GM12878 (cell line): ENCODE results near the gene GINS2. TPM values are rescaled to one million over a fixed set of nuclear protein-coding genes. Genes with fewer than 3 reads are reported as not detected.

ENCODE experiments used
- ATAC-seq: fragments of 200-7000 bp; cut with Tn5 transposase; 3 replicates; pipeline ENCODE4 v1.9.1; 2020; ENCODE audit warnings: mild to moderate bottlenecking, moderate library complexity
- Bru-seq: library from RNA; stranded (reverse); fragments of 400-500 nt; gene quantifications from one replicate; lab custom pipeline; 2021; lab: Mats Ljungman, UMichigan
- BruChase-seq, 2 experiments: library from RNA; stranded (reverse); fragments of 400-500 nt; gene quantifications; one replicate each; lab custom pipeline; 2021; lab: Mats Ljungman, UMichigan
- BruUV-seq: library from RNA; stranded (reverse); fragments of 400-500 nt; replicated peaks from 2 replicates; lab custom pipeline; 2021; lab: Mats Ljungman, UMichigan
- CTCF ChIA-PET: fragments of 300-600 bp; sonication (Branson Sonifier 250); formaldehyde crosslinking; extraction: SDS; loops from one replicate; lab custom pipeline; 2021; ENCODE audit warnings: inconsistent platforms; lab: Yijun Ruan, JAX
- POLR2A ChIA-PET: fragments of 350-600 bp; formaldehyde crosslinking; extraction: SDS; loops from one replicate; lab custom pipeline; 2021; ENCODE audit warnings: inconsistent platforms; lab: Charles Lee
- RAD21 ChIA-PET: fragments of 300-600 bp; sonication (Branson Sonifier 250); formaldehyde crosslinking; loops from one replicate; lab custom pipeline; 2023; ENCODE audit warnings: antibody characterized with exemption; ENCODE audit not compliant: unreplicated experiment; lab: Charles Lee
- SMC1A ChIA-PET: fragments of 300-600 bp; sonication (Branson Sonifier 250); formaldehyde crosslinking; loops from one replicate; lab custom pipeline; 2023; ENCODE audit not compliant: unreplicated experiment, uncharacterized antibody; lab: Charles Lee
- DNase-seq: peaks from one replicate; pipeline ENCODE4 v3.0.0-alpha.2; 2011; ENCODE audit warnings: low read depth, low spot score
- FAIRE-seq: peaks from 3 replicates; lab custom pipeline; 2011; peaks lifted over from hg19 to GRCh38; lab: Jason Lieb, UNC
- H2AFZ ChIP-seq: 2 replicates; pipeline ENCODE4 v1.6.0; 2011; ENCODE audit warnings: low read depth, low read length, control low read depth; ENCODE audit not compliant: control insufficient read depth
- H3K27ac ChIP-seq: 2 replicates; pipeline ENCODE4 v1.5.1; 2011; ENCODE audit warnings: control low read depth; ENCODE audit not compliant: control insufficient read depth, insufficient read depth
- H3K27me3 ChIP-seq, 2 experiments: replicated peaks in 1 of 2; 2 replicates each; pipeline versions ENCODE4 v1.6.0 to v1.6.1; 2011; ENCODE audit warnings: low read length in 1 of 2; ENCODE audit not compliant: control insufficient read depth in 2 of 2, insufficient read depth in 2 of 2
- H3K36me3 ChIP-seq, 2 experiments: 2 replicates each; pipeline ENCODE4 v1.5.1; 2011; ENCODE audit warnings: low read length in 1 of 2; ENCODE audit not compliant: control insufficient read depth in 2 of 2, insufficient read depth in 2 of 2
- H3K4me1 ChIP-seq: 2 replicates; pipeline ENCODE4 v1.6.1; 2011; ENCODE audit warnings: mild to moderate bottlenecking, low read length, moderate library complexity, mixed read lengths; ENCODE audit not compliant: control insufficient read depth, insufficient read depth
- H3K4me2 ChIP-seq: 2 replicates; pipeline ENCODE4 v1.6.0; 2011; ENCODE audit warnings: control low read depth; ENCODE audit not compliant: control insufficient read depth, insufficient read depth
- H3K4me3 ChIP-seq: fragments of 200-600 bp; sonication (generic); 2 replicates; pipeline ENCODE4 v1.5.1; 2016
- H3K79me2 ChIP-seq: 2 replicates; pipeline ENCODE4 v1.6.0; 2011; ENCODE audit warnings: low read length; ENCODE audit not compliant: control insufficient read depth, insufficient read depth
- H3K9ac ChIP-seq: 2 replicates; pipeline ENCODE4 v1.8.0; 2011; ENCODE audit warnings: low read length, control low read depth, mixed read lengths; ENCODE audit not compliant: control insufficient read depth, insufficient read depth
- H3K9me3 ChIP-seq: replicated peaks from 3 replicates; pipeline ENCODE4 v1.5.1; 2011; ENCODE audit warnings: mild to moderate bottlenecking, low read length; ENCODE audit not compliant: control insufficient read depth, insufficient read depth
- H4K20me1 ChIP-seq: 2 replicates; pipeline ENCODE4 v1.6.0; 2011; ENCODE audit not compliant: control insufficient read depth, insufficient read depth
- CBX5 ChIP-seq: sonication (generic); IDR thresholded peaks from 2 replicates; pipeline ENCODE4 v1.6.1; 2016; ENCODE audit warnings: low read depth, moderate library complexity, mild to moderate bottlenecking, inconsistent platforms
- EZH2 ChIP-seq: IDR thresholded peaks from 2 replicates; pipeline ENCODE4 v1.6.1; 2012; ENCODE audit warnings: low read depth, mild to moderate bottlenecking, control low read depth, inconsistent platforms, low read length, borderline replicate concordance; ENCODE audit not compliant: control insufficient read depth
- IRF5 ChIP-seq: fragments of 450-650 bp; IDR thresholded peaks from 2 replicates; pipeline ENCODE4 v1.6.1; 2017; ENCODE audit warnings: borderline replicate concordance
- MAX ChIP-seq: IDR thresholded peaks from 2 replicates; pipeline ENCODE4 v1.6.1; 2012; ENCODE audit warnings: low read depth, low read length, improper control_type of control experiment
- NR2C2 ChIP-seq: IDR thresholded peaks from 2 replicates; pipeline ENCODE4 v1.6.1; 2011; ENCODE audit warnings: borderline replicate concordance, low read depth; ENCODE audit not compliant: control insufficient read depth, insufficient read length
- NR2F1 ChIP-seq: fragments of 450-650 bp; conservative IDR thresholded peaks from 2 replicates; pipeline ENCODE4 v1.6.1; 2017; ENCODE audit warnings: mild to moderate bottlenecking
- RCOR1 ChIP-seq: conservative IDR thresholded peaks from 2 replicates; pipeline ENCODE4 v1.6.1; 2012; ENCODE audit warnings: low read depth, low read length, improper control_type of control experiment
- SKIL ChIP-seq: fragments of 450-650 bp; IDR thresholded peaks from 2 replicates; pipeline ENCODE4 v1.6.1; 2017; ENCODE audit warnings: mild to moderate bottlenecking, low read depth, inconsistent platforms; ENCODE audit not compliant: poor library complexity, severe bottlenecking
- TCF12 ChIP-seq: IDR thresholded peaks from 2 replicates; pipeline ENCODE4 v1.6.1; 2011; ENCODE audit warnings: low read depth, mild to moderate bottlenecking, low read length
- YBX1 ChIP-seq: fragments of 450-650 bp; IDR thresholded peaks from 2 replicates; pipeline ENCODE4 v1.6.1; 2016; ENCODE audit warnings: antibody characterized with exemption
- ZNF24 ChIP-seq: fragments of 450-650 bp; IDR thresholded peaks from 2 replicates; pipeline ENCODE4 v1.6.1; 2017; ENCODE audit warnings: antibody characterized with exemption, mild to moderate bottlenecking
- ZSCAN29 ChIP-seq: fragments of 450-650 bp; IDR thresholded peaks from 2 replicates; pipeline ENCODE4 v1.6.1; 2017; ENCODE audit warnings: mild to moderate bottlenecking, moderate library complexity
- WGBS: methylation state at CpG from one replicate; pipeline ENCODE4 v1.1.6; 2016; ENCODE audit warnings: low lambda C conversion rate; ENCODE audit not compliant: insufficient replicate concordance, insufficient coverage; ENCODE audit errors: missing lambda C conversion rate; 5-methylcytosine and 5-hydroxymethylcytosine counted together
- in situ Hi-C: fragments of 300-500 bp; cut with MboI; formaldehyde crosslinking; loops from 9 replicates; pipeline ENCODE4 v1.14.3; 2018; ENCODE audit warnings: mixed read lengths
- intact Hi-C: fragments of 100-400 bp; cut with micrococcal nuclease; formaldehyde crosslinking; loops from one replicate; pipeline ENCODE4 v1.14.2; 2022; ENCODE audit not compliant: unreplicated experiment
- long read RNA-seq, 2 experiments: library from polyadenylated mRNA; unstranded; transcript quantifications; one replicate each; pipeline ENCODE4 v2.0.0, GENCODE V29; 2019 to 2020
- polyA minus RNA-seq, 3 experiments: library from RNA; depleted of rRNA, polyadenylated mRNA; stranded (reverse); fragments of >200 nt; gene quantifications; 2 replicates each; pipeline ENCODE4 v1.2.3, GENCODE V29; 2011
- polyA plus RNA-seq, 11 experiments: library from polyadenylated mRNA; depleted of rRNA in 4 of 11; unstranded in 6 of 11; stranded (reverse) in 5 of 11; fragments of >200 nt; fragmentation: Nextera tagmentation in 4 of 11; fragmentation: Illumina TruSeq in 1 of 11; extraction: Ambion mirVana in 4 of 11; extraction: Trizol in 1 of 11; gene quantifications; 1 replicate in 1 of 11; 2 replicates in 10 of 11; pipeline versions ENCODE4 v1.2.1 to v1.2.3, GENCODE V29; 2011 to 2016; ENCODE audit warnings: inconsistent platforms in 2 of 11, missing spikeins in 2 of 11, low read depth in 1 of 11
- total RNA-seq, 4 experiments: library from RNA; depleted of rRNA in 3 of 4; stranded (reverse); fragments of >200 nt in 3 of 4; fragmentation: Illumina TruSeq in 1 of 4; extraction: Trizol in 1 of 4; gene quantifications; 2 replicates each; pipeline versions ENCODE4 v1.2.1 to v1.2.3, GENCODE V29; 2013 to 2021

The GINS2 gene
- total RNA-seq (2013; cell fraction: nucleolus; rRNA removed) = 18.0 and 20.1 TPM in 2 replicates
- 42.7 and 46.4 TPM in 2 replicates for total RNA-seq (2014; rRNA removed)
- total RNA-seq (2014; rRNA removed; fragmentation: Illumina TruSeq; extraction: Trizol) = 43.5 and 45.4 TPM in 2 replicates
- 61.2 and 67.9 TPM in 2 replicates for total RNA-seq (2021)
- polyA plus RNA-seq (2011; ENCODE audit: low read depth) = 15.7 TPM
- 52.8 and 68.5 TPM in 2 replicates for polyA plus RNA-seq (2011; rRNA removed)
- 47.5 and 48.9 TPM in 2 replicates for polyA plus RNA-seq (2011; cell fraction: cytosol; rRNA removed)
- polyA plus RNA-seq (2011; cell fraction: nucleus; rRNA removed) = 25.6 and 26.6 TPM in 2 replicates
- polyA plus RNA-seq (2012) = 17.7 and 21.8 TPM in 2 replicates
- 48.8 and 55.5 TPM in 2 replicates for polyA plus RNA-seq (2014; fragmentation: Illumina TruSeq; extraction: Trizol)
- 10 to 100 TPM; 69.4 to 90.8 TPM for polyA plus RNA-seq (2014; fragmentation: Nextera tagmentation; extraction: Ambion mirVana)
- 41.4 and 45.2 TPM in 2 replicates for polyA plus RNA-seq (2014; rRNA removed)
- 10 to 100 TPM; 74.0 to 74.9 TPM for polyA plus RNA-seq (2016; fragmentation: Nextera tagmentation; extraction: Ambion mirVana)
- polyA minus RNA-seq (2011; rRNA and poly(A)+ RNA removed) = 22.9 and 26.8 TPM in 2 replicates
- polyA minus RNA-seq (2011; cell fraction: cytosol; rRNA and poly(A)+ RNA removed) = 10.2 and 13.0 TPM in 2 replicates
- polyA minus RNA-seq (2011; cell fraction: nucleus; rRNA and poly(A)+ RNA removed) = 9.3 and 10.8 TPM in 2 replicates
- Bru-seq, nascent RNA = percentile 66 among the genes with signal in this experiment
- percentile 58 among the genes with signal in this experiment for BruChase-seq, experiment 1, labeled RNA remaining after a 6-hour chase
- percentile 57 among the genes with signal in this experiment for BruChase-seq, experiment 2, labeled RNA remaining after a 2-hour chase
- long read RNA-seq, experiment 1, transcript GINS2-201 (5 exons, 2,673 nt) = major isoform, 142 of 144 reads
- long read RNA-seq, experiment 1, partial matches to known transcripts = 0 of 144 reads
- long read RNA-seq, experiment 1, other reads (novel, unspliced or antisense) = 2 of 144 reads
- long read RNA-seq, experiment 2, transcript GINS2-201 (5 exons, 2,673 nt) = major isoform, 602 of 630 reads
- long read RNA-seq, experiment 2, partial matches to known transcripts = 11 of 630 reads
- long read RNA-seq, experiment 2, other reads (novel, unspliced or antisense) = 17 of 630 reads

GRCh38 chr16:85688586-85689284 lies at the start of gene GINS2:
Gene GINS2 (minus strand): TSS chr16:85688954. CDS start chr16:85688898, 56 bp downstream.
- intact Hi-C loops = loop anchor here (5.0 kb wide), 1 partner anchor 69 kb away; no protein-coding TSS in a partner anchor
- TSS peak; percentile 47 for BruUV-seq
- TF ChIP-seq RCOR1 (no peak), YBX1 (no peak), IRF5 (no peak), NR2F1 (no peak), EZH2 (no peak), ZNF24 (no peak), SKIL (no peak), TCF12 (peak; percentile 66), NR2C2 (no peak), CBX5 (no peak), MAX (peak; percentile 79), ZSCAN29 (no peak)

More at GRCh38 chr16:85688586-85689284, at the start of gene GINS2:
- no peaks in the 10 kb centered on the region for H3K27me3 ChIP-seq
- H3K79me2 ChIP-seq = peaks cover 35% of the 10 kb centered on the region
- H3K27ac ChIP-seq = peak within 1 kb of the TSS; percentile 69
- peak within 1 kb of the TSS; percentile 86 for H2AFZ ChIP-seq
- FAIRE-seq (no peak), DNase-seq (peak; percentile 44), ATAC-seq (peak; percentile 96)
- ChIA-PET POLR2A (interaction anchor here (0.6 kb wide), 1 partner anchor 12 kb away, joined by 4 read pairs; no protein-coding TSS in a partner anchor), SMC1A (no interaction called here), CTCF (interaction anchor here (0.6 to 1.4 kb wide), 3 partner anchors 28 to 68 kb away, joined by 3 to 6 read pairs (median 3); no protein-coding TSS in a partner anchor), RAD21 (interaction anchor here (0.6 kb wide), 1 partner anchor 103 kb away, joined by 3 read pairs; no protein-coding TSS in a partner anchor)
- no peaks in the 10 kb centered on the region for H4K20me1 ChIP-seq
- H3K4me3 ChIP-seq = peak within 1 kb of the TSS; percentile 81
- peak within 1 kb of the TSS; percentile 74 for H3K4me2 ChIP-seq
- H3K9ac ChIP-seq = peak within 1 kb of the TSS; percentile 80
- H3K36me3 ChIP-seq = no peaks in the 10 kb centered on the region; a peak in 1 of 4 replicates
- peaks cover 23% of the 10 kb centered on the region for H3K4me1 ChIP-seq
- no peaks in the 10 kb centered on the region for H3K9me3 ChIP-seq
- WGBS = 1% methylated on average over 72 of the region's 86 CpGs
- in situ Hi-C loops = no loop called here
